PFSK-1 (cell line): ENCODE results near the gene NARF.

Experiments
- POLR2AphosphoS5 ChIP-seq: IDR thresholded peaks from 2 replicates; pipeline ENCODE4 v1.6.1; 2012; ENCODE audit warnings: low read depth, mild to moderate bottlenecking, control low read depth, low read length, moderate library complexity
- REST ChIP-seq, 2 experiments: IDR thresholded peaks; 2 replicates each; pipeline versions ENCODE4 v1.6.1 to v1.8.0; 2011 to 2012; ENCODE audit warnings: low read depth in 2 of 2, low read length in 2 of 2, control low read depth in 1 of 2, inconsistent platforms in 1 of 2, mild to moderate bottlenecking in 1 of 2, moderate library complexity in 1 of 2; ENCODE audit not compliant: insufficient read depth in 1 of 2
- SIN3A ChIP-seq: IDR thresholded peaks from 2 replicates; pipeline ENCODE4 v1.6.1; 2012; ENCODE audit warnings: mild to moderate bottlenecking, low read length, moderate library complexity, borderline replicate concordance; ENCODE audit not compliant: insufficient read depth
- TAF1 ChIP-seq: IDR thresholded peaks from 2 replicates; pipeline ENCODE4 v1.6.1; 2012; ENCODE audit warnings: low read length, control low read depth, borderline replicate concordance; ENCODE audit not compliant: insufficient read depth

- no peak for TF ChIP-seq POLR2AphosphoS5
- no peak for TF ChIP-seq SIN3A
- TF ChIP-seq REST (IDR thresholded peaks at IDR 0.05; ENCODE audit: insufficient read depth in 1 of 2, low read depth in 2 of 2, low read length in 2 of 2), result no peak
- no peak for TF ChIP-seq TAF1
Observed at GRCh38 chr17:82410014-82410716, 48.4 kb upstream of the NARF start.
